ENCODE measurements around the gene GLCCI1. TPM values are rescaled to one million over a fixed set of nuclear protein-coding genes. Genes with fewer than 3 reads are reported as not detected.
"Not testable (repeated sequence)": the region's sequence is repeated elsewhere in the genome, so short reads cannot be mapped to it uniquely, and the experiment has no call there.

The GLCCI1 gene
- total and polyA plus RNA-seq, 2 of the 8 experiments (the other 6 are each of a cell fraction or from before 2014, with no cell fraction given): 12.4 to 27.7 TPM

DNA sequence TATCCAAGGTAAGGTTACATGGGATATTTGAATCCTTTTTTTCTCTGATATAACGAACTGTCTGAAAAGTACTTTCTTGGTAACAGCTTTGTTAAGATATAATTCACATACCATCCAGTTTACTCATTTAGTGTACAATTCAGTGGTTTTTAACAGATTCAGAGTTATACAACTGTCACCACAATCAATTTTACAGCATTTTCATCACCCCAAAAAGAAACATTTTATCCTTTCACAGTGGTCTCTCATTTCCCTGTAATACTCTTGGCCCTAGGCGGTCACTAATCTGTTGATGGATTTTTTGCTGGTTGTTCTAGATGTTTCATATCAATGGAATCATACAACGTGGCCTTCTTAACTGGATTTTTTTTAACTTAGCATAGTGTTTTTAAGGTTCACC is 91.6 kb downstream of the GLCCI1 start (continued):
- TF ChIP-seq, protein P1, sequence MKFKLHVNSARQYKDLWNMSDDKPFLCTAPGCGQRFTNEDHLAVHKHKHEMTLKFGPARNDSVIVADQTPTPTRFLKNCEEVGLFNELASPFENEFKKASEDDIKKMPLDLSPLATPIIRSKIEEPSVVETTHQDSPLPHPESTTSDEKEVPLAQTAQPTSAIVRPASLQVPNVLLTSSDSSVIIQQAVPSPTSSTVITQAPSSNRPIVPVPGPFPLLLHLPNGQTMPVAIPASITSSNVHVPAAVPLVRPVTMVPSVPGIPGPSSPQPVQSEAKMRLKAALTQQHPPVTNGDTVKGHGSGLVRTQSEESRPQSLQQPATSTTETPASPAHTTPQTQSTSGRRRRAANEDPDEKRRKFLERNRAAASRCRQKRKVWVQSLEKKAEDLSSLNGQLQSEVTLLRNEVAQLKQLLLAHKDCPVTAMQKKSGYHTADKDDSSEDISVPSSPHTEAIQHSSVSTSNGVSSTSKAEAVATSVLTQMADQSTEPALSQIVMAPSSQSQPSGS (IDR thresholded peaks at IDR 0.05; ENCODE audit: low read length): no peak

DNA sequence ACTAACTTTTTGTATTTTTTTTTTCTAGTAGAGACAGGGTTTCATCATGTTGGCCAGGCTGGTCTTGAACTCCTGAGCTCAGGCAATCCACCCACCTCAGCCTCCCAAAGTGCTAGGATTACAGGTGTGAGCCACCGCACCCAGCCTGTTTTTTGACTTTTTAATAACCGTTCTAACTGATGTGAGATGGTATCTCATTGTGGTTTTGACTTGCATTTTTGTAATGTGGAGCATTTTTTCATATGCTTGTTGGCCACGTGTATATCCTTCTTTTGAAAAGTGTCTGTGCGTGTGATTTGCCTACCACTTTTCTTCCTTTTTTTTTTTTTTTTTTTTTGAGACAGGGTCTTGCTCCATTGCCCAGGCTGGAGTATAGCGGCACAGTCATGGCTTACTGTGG is 94.7 kb downstream of the GLCCI1 start:
- H3K14ac ChIP-seq (ENCODE audit: insufficient read length); H4K8ac ChIP-seq (ENCODE audit: extremely low read depth, insufficient read depth, low read length); H3K23me2 ChIP-seq (ENCODE audit: low read depth, low read length); H3K23ac ChIP-seq (ENCODE audit: insufficient read length); H3K4me2 ChIP-seq (ENCODE audit: insufficient read depth in 1 of 2, low read depth in 2 of 2, low read length in 2 of 2); H2BK12ac ChIP-seq (ENCODE audit: low read depth, low read length); H4K20me1 ChIP-seq (replicated peaks in 1 of 2; ENCODE audit: control insufficient read depth in 1 of 2, insufficient read depth in 2 of 2, low read length in 2 of 2); H3K79me2 ChIP-seq (ENCODE audit: control insufficient read depth in 1 of 2, insufficient read depth in 2 of 2, low read length in 2 of 2); H2BK15ac ChIP-seq (ENCODE audit: low read length); H4K91ac ChIP-seq (replicated peaks; ENCODE audit: insufficient read length, low read length); H3K18ac ChIP-seq (ENCODE audit: extremely low read depth, low read length); H3K4me3 ChIP-seq (ENCODE audit: extremely low read depth in 1 of 4, insufficient read depth in 2 of 4, low read depth in 3 of 4, low read length in 4 of 4); H3K79me1 ChIP-seq (ENCODE audit: low read depth, low read length); H2BK5ac ChIP-seq (ENCODE audit: low read depth, low read length); H3K56ac ChIP-seq (replicated peaks; ENCODE audit: insufficient read length, low read depth, low read length); H3K9ac ChIP-seq (replicated peaks in 1 of 4; ENCODE audit: extremely low read depth in 1 of 4, low read depth in 3 of 4, low read length in 3 of 4); H3K27me3 ChIP-seq (replicated peaks in 1 of 4; ENCODE audit: control insufficient read depth in 3 of 4, extremely low read depth in 1 of 4, insufficient read depth in 3 of 4, low read length in 3 of 4); H4K5ac ChIP-seq (ENCODE audit: insufficient read length, low read depth, low read length); H2AK5ac ChIP-seq (ENCODE audit: low read depth, low read length); H3K4ac ChIP-seq (replicated peaks; ENCODE audit: insufficient read length, low read depth, low read length); H2AFZ ChIP-seq (ENCODE audit: low read length); H2BK20ac ChIP-seq (ENCODE audit: low read length); POLR2A ChIA-PET (ENCODE audit: partially characterized antibody); DNase-seq (ENCODE audit: low read depth in 1 of 2, low spot score in 2 of 2); H3K36me3 ChIP-seq (ENCODE audit: control insufficient read depth in 2 of 4, insufficient read depth in 4 of 4, low read length in 3 of 4); H3K4me1 ChIP-seq (replicated peaks in 1 of 4; ENCODE audit: control insufficient read depth in 3 of 4, insufficient read depth in 4 of 4, low read length in 3 of 4); H3K27ac ChIP-seq (ENCODE audit: low read depth, low read length); FAIRE-seq; H3K9me3 ChIP-seq (ENCODE audit: insufficient read depth in 2 of 2, low read depth in 1 of 2, low read length in 1 of 2); H2BK120ac ChIP-seq (replicated peaks; ENCODE audit: low read depth, low read length): not testable (repeated sequence)
- CTCF ChIA-PET (ENCODE audit: partially characterized antibody): interaction anchor here (0.7 to 2.0 kb wide), 3 partner anchors 12 to 41 kb away, joined by 3 to 7 read pairs (median 4); no protein-coding TSS in a partner anchor
- 99% methylated on average over 5 of the region's 5 CpGs; no CpG with 5 or more reads in 1 of the 2 experiments for WGBS, 2 experiments (ENCODE audit: extremely low coverage in 1 of 2, insufficient coverage in 1 of 2, insufficient read length in 1 of 2, insufficient replicate concordance in 2 of 2, low coverage in 1 of 2, low lambda C conversion rate in 2 of 2, missing lambda C conversion rate in 1 of 2)
